GM18870 (cell line): ENCODE measurements around the gene ZC3HAV1.
"Not testable (repeated sequence)": the region's sequence is repeated elsewhere in the genome, so short reads cannot be mapped to it uniquely, and the experiment has no call there.

Experiments used
- ATAC-seq: cut with Tn5 transposase; IDR thresholded peaks from one replicate; pipeline ENCODE4 v1.9.1; 2021; ENCODE audit warnings: moderate library complexity; ENCODE audit not compliant: unreplicated experiment

Gene ZC3HAV1

DNA sequence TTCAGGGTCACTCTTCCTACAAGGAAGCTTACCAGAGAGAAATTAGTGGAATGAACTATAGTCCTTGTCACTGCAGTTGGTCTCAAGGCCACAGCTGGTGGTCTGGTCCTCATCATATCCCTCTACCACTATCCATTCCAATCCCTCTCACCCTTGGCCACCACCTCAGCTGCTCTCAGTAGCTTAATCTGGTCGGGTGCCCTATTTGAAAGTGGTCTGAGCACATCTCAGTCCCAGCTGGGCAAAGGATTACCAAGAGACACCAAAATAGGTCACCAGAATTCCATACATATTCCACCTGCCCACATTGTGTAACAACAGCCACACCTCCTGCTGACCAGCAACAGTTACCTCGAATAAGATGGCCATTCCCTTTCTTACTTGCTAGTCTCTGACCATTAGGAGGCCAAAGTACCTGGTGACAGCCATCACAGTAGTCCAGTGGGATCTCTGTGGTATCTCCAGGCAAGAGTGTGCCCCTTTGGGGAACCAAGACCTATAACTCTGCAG is 3.3 kb upstream of the ZC3HAV1 start:
- no peak for ATAC-seq

DNA sequence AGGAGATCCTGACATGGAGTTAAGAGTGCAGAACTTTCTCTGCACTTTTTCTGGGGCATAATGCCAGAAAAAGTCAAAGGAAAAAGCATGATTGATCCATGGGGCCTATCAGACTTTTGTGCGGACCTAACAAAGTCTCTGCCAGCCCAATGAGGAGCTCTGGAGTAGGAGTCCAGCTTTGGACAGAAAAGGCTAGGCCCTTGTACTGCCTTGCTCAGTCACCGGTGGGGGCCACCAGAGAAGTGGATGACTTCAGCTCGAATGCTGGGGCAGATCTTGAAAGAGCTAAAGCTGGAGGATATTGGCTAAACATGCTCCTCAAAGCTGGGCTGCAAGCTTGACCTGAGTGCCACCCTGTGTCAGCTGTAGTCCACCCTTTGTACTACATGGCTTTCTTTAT is 2.8 kb upstream of the ZC3HAV1 start:
- no peak for ATAC-seq

DNA sequence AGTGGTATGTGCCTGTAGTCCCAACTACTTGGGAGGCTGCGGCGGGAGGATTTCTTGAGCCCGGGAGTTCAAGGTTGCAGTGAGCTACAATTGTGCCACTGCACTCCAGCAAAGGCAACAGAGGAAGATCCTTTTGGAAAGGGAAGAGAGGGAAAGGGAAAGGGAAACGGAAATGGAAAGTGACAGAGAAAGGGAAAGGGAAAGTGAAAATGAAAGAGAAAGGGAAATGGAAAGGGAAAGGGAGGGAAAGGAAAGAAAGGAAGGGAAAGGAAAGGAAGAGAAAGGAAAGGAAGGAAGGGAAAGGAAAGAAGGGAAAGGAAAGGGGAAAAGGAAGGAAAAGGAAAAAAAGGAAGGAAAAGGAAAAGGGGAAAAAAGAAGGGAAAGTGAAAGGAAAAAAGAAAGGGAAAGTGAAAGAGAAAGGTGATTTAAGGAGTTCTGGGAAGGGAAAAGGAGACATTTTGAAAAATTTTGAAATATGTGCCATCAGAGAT is 2.3 kb upstream of the ZC3HAV1 start:
- no peak for ATAC-seq

DNA sequence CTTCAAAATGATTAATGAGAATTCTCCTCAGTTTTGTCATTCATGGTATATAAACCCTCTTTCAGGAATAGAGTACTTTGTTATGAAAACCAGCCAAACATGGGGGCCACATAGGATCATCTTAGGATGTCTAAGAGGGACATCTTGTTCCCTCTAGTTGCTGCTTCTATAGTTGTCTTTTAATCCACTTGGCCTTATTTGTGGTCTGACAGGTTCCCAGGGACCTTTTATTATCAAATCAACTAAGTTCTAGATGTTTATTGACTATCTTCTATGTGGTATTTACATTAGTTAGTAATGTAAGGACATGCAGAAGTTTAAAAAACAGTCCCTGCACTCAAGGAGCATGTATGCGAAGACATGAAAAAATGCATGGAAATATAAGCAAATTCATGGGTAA is 1.6 kb upstream of the ZC3HAV1 start:
- no peak for ATAC-seq

DNA sequence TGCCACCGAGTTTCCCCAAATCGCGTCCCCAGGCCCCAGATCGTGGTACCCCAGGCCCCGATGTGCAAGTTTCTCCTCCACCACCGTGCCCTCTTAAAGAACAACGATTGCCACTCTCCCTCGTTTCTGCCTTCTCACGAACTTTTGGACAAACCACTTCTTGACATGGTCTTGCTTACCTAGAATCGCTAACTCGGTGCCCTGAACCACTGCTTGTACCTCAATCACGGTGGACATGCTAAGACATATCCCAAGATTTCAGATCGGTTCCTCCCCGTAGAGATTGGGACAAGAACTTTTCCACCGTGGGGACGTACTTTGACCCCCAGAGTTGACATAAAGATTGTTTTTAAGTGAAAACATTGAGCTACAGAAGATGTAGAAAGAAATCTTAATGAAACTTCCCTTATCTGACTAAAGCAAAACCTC is 477 bp upstream of the ZC3HAV1 start:
- no peak for ATAC-seq

DNA sequence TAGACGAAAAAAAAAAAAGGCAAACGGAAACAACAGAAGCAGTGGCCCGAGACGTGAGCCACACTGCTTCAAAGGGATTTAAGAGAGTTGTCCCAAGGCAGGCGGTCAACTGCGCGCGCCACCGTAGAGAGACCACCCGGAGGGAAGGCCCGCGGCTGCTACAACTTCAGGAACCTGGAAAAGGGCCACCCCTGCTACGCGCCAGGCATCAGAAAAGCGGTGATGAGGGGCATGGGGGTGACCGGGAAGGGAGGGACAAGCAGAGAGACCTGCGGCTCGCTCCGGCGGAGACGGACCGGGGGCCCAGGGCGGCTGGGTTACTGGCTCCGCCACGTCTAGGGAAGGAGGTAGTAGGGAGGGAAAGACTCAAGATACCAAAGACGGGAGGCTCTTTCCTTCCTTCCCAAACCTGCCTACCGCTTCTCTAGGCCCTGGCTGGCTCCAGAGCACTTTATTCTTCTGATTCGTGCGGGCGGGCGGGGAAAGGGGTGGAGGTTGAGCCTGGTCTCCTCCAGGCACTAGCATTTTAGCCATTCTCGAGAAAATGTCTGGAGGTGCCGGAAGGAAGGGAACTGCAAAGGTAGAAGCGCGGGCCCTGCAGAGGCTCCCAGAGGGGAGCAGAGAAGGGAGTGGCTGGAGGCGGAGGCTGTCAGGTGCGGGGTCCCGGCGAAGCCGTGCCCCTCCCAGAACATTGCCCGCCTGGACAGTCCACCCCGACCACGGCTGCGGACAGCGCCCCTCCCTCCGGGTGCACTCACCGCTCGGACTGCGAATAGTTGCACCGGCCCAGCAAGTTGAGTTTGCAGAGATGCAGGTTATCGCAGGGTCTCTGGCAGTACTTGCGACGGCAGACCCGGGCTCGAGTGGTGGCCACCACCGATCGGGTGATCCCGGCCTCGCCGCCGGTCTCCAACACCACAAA is 993 bp downstream of the ZC3HAV1 start:
- no peak for ATAC-seq

DNA sequence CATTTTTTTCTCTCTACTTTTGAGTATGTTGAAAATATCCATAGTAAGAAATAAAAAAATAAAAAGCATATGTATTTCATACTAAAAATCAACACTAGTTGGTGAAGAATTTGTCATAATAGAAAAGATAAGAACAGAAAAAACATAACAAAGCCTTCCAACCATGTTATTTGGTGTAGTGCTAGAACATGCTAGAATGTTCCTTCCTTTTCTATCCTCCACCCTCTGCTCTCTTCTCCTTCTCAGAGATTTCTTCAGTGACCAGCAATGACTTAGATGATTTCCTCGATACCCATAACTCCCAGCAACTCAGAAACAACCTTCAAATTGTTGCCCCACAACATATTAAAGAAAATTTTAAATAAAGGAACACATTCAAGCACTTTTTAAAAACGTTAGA is 2.6 kb downstream of the ZC3HAV1 start:
- ATAC-seq: no peak

DNA sequence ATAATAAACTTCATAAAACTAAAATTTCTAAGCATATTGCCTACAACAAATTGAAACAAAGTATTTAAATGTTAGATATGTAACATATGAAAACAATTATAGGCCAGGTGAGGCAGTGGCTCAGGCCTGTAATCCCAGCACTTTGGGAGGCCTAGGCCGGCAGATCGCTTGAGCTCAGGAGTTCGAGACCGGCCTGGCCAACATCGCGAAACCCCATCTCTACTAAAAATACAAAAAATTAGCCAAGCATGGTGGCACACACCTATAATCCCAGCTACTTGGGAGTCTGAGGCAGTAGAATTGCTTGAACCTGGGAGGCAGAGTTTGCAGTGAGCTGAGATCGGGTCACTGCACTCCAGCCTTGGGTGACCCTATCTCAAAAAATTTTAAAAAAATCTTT is 3.3 kb downstream of the ZC3HAV1 start:
- not testable (repeated sequence) for ATAC-seq

DNA sequence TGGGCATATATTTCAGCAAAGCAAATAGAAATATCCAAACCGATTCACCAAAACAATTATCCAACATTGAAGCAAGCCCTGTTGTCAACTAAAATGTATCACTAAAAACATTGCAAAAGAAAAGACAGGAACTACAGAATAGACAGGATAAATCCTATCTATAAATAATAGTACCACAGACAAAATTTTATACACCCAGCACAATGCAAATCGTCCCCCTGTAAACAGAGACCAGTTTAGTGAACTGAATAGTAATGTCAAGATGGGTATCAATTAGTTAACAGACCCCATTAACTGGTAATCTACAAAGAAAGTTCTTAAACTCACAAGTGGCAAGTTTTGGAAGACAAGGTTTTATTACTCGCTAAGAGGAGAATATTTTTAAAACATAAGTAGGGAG is 4.0 kb downstream of the ZC3HAV1 start:
- ATAC-seq: no peak

DNA sequence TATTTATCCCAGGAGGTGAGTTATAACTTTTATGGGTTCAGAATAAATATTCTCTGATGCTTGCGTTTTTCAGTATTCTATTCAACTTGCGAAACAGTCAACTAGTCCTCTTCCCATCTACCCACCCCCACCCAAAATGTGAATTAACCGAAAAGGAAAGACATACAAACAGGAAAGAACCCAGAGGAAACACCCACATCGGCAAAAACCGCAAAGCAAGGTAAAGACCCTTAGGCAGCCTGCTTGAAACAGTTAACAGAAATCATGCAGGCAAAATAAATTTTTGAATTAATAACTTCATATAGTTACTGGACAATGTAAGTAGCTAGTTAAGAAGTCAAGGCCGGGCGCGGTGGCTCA is 5.4 kb downstream of the ZC3HAV1 start:
- ATAC-seq: no peak

DNA sequence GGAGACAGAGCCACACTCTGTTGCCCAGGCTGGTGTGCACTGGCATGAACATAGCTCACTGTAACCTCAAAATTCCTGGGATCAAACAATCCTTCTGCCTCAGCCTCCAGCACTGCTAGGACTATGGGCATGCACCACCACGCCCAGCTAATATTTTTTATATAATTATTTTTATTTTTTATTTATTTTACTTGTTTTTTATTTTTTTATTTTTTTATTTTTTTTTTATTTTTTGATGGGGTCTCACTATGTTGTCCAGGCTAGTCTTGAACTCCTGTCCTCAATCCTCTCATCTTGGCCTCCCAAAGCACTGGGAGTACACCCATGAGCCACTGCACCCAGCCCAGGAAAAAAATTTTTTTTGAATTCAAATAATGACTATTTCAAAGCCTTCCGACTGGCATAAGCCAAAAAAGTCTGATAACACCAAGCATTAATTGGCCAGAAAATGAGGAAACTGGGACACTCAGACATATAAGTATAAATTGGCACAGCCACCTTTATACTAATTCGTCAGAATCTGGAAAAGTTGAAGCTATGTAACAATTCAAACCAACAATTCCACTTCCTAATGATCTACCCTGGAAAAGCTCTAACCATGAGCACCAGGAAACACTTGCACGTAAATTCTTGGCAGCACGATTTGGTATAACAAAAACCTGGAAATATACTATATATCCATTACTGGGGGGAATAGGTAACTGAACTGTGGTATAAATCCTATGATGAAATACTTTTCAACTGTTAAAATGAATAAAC is 6.3 kb downstream of the ZC3HAV1 start:
- no peak for ATAC-seq

DNA sequence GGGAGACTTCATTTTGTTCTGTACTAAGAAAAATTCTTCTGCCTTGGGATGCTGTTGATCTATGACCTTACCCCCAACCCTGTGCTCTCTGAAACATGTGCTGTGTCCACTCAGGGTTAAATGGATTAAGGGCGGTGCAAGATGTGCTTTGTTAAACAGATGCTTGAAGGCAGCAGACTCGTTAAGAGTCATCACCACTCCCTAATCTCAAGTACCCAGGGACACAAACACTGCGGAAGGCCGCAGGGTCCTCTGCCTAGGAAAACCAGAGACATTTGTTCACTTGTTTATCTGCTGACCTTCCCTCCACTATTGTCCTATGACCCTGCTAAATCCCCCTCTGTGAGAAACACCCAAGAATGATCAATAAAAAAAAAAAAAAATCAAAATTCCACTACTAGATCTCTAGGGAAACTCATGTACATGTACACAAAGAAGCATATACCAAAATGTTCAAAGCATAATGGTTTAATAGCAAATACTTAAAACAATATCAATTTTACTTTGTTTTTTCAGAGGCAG is 7.8 kb downstream of the ZC3HAV1 start:
- not testable (repeated sequence) for ATAC-seq

DNA sequence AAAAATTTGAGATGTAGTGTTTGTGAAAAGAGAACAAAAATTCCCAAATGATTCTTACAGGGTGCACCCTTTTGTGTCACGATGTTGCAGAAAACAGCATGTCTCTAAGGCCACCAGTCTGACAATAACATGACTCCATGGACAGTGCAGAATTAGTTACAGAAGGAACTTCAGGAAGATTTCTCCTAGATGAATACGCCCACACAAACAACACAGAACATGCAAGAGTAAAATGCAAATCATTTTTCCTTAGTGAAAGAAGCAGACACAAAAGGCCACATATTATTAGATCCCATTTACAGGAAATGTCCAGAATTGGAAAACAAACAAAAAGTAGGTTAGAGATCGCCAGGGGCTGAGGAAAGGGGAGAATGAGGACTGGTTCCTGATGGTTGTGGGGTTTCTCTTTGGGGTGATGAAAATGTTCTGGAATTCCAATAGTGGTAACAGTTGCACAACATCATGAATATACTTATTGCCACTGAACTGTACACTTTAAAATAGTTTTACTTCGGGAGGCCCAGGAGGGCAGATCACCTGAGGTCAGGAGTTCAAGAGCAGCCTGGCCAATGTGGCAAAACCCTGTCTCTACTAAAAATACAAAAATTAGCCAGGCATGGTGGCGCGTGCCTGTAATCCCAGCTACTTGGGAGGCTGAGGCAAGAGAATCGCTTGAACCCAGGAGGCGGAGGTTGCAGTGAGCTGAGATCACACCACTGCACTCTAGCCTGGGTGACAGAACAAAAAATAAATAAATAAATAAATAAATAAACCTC is 10.2 kb downstream of the ZC3HAV1 start:
- no peak for ATAC-seq

DNA sequence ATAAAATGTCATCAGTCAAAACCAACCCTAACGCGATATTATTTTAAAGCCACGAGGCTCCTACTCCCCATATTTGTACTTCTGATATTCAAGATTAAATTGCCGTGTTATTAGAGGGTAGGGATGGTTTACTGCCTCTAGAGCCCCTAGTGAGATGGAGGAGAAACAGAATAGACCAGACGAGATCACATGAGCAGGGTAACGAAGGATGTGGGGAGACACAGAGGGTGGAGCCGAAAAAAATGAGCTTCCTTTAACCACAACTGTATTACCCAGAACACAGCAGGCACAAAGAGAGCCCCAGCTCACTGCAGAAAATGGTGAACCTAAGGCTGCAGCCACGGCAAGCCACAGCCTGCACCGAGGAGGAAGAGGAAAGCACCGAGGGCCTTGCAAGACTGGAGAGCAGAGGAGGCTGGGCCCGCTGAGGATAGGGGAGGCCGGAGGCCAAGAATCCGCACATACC is 14.3 kb downstream of the ZC3HAV1 start:
- peak; percentile 99 for ATAC-seq

DNA sequence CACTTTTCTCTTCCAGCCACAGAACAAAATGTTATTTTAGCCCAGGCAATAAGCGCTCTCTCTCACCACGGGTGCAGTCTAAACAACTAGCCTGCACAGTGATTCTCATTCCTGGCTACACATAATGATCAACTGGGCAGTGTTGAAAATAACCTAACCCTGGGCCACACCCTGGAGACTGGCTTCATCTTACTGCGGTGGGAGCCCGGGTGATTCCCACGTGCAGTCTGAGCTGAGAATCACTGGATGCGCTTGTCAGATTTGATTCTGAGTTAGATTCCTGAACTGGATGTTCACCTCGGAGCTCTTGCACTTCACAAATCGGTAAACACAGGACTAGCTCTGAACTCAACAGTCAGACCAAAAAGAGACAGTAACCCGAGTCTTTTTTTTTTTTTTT is 14.9 kb downstream of the ZC3HAV1 start:
- no peak for ATAC-seq

DNA sequence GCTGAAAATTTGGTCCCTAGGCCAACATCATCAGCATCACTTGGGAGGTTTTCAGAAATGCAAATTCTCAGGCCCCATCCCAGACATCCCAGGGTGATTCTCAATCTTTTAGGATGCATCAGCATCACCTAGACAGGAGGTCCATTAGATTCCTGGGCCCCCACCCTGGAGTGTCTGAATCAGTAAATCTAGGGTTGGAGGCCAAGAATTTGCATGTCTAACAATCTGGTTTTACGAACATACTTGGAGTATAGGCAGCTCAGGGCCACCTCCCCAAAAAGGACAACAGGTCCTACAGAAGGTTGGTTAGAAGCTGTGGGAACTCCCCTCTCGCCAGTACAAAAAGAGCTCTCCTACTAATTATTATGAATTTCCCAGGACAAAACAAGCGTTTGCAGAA is 15.5 kb downstream of the ZC3HAV1 start:
- no peak for ATAC-seq

DNA sequence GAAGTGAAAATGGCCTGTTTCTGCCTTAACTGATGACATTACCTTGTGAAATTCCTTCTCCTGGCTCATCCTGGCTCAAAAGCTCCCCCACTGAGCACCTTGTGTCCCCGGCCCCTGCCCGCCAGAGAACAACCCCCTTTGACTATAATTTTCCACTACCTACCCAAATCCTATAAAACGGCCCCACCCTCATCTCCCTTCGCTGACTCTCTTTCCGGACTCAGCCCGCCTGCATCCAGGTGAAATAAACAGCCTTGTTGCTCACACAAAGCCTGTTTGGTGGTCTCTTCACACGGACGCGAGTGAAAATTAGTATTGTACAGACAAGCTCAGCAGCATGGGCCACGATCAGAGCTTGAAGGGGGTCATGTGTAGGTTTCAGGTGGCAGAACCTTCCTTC is 16.0 kb downstream of the ZC3HAV1 start:
- not testable (repeated sequence) for ATAC-seq

DNA sequence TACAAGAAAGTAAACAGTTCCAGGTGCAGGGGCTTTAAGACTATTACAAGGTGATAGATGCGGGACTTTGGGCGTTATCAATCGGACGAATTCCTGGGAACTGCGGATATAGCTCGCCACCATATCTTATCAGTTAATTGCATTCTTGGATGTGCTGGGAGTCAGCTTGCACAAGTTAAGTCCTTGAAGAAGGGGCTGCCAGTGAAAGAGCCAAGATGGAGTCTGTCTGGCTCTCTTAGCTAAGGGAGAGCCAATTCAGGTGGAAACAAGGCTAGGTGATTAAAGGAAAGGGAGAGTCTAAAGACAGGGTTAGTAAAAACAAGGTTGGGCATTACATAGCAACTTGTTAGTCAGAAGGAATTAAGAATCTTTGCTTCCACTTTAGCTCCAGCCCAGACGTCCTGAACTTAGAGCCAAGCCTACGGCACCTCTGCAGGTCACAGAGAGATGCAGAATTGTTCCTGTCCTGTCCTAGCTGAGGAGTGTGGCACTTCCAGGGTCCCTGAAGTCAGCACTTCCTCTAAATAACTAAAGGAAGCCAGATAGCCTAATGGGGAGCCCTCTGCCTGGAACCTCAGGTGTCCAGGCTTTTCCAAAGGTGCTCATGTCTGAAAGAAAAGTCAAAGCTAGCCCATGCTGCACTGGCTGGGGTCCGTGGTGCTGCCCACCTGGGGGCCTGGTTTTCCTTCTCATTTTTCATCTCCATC is 17.3 kb downstream of the ZC3HAV1 start:
- no peak for ATAC-seq

DNA sequence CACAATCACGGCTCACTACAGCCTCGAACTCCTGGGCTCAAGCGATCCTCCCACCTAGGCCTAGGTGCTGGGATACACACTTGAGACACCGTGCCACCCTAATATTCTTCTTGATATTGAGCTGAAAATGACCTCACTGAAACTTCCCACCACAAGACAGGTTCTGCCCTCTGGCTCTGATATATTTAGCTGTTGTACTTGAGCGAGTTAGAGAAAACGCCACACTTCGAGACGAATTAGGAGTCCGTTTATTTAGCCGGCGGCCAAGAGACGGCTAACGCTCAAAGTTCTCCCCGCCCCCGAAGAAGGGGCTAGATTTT is 17.9 kb downstream of the ZC3HAV1 start:
- ATAC-seq: no peak

DNA sequence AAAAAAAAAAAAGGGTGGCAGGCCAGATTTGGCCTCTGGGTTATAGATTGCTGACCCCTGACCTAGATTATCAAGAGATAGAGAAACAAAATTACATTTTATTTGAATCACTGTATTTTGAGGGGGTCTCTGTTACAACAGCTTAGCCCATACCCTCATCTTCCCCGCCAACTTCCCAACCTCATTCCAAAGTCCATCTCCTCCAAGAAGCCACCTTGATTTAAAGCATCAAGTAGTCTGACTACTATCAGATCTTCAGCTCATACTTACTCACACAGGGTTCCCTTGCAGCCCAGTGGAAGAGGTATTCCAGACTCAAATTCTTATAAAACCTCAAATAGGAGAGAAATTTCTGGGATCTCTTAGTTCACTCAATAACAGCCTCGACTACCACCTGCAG is 20.4 kb downstream of the ZC3HAV1 start:
- no peak for ATAC-seq
